NCI-H1694 (cell line): ENCODE measurements around the gene ZNF665.
"Not testable (repeated sequence)": the region's sequence is repeated elsewhere in the genome, so short reads cannot be mapped to it uniquely, and the experiment has no call there.

ENCODE experiments used
- DNase-seq: peaks from one replicate; lab custom pipeline; 2025; lab: John Stamatoyannopoulos, UW

The ZNF665 gene

GRCh38 chr19:53192771-53193534 lies at the start of gene ZNF665:
ZNF665 (minus strand) TSS chr19:53193358; CDS start chr19:53182898, 10,460 bp downstream.
- no peak for DNase-seq

GRCh38 chr19:53237114-53237777 lies 44.1 kb upstream of the ZNF665 start:
- DNase-seq, result no peak

DNA sequence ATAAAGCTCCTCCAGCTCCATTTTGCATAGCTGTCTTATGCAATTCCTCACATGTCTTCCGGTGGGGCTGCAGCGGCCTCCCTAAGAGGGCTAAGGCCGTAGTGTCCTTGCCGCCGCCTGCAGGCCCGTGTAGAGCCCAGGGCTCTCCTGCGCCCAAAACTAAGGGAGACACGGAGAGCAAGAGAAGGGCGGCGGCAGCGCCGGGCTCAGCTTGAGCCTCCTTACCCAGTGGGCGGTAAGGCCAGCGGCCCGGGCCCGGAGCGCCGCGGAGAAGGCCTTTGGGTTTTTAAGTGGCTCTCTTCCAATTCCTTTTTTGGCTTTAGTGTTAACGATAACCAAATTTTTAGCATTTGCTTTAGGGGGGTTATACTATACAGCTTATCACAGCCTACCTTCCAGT lies 31.4 kb upstream of the ZNF665 start:
- no peak for DNase-seq

DNA sequence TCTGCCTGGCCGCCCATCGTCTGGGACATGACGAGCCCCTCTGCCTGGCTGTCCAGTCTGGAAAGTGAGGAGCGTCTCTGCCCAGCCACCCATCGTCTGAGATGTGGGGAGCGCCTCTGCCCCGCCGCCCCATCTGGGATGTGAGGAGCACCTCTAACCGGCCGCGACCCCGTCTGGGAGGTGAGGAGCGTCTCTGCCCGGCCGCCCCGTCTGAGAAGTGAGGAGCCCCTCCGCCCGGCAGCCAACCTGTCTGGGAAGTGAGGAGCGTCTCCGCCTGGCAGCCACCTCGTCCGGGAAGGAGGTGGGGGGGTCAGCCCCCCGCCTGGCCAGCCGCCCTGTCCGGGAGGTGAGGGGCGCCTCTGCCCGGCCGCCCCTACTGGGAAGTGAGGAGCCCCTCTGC lies 29.6 kb upstream of the ZNF665 start:
- DNase-seq, result not testable (repeated sequence)

DNA sequence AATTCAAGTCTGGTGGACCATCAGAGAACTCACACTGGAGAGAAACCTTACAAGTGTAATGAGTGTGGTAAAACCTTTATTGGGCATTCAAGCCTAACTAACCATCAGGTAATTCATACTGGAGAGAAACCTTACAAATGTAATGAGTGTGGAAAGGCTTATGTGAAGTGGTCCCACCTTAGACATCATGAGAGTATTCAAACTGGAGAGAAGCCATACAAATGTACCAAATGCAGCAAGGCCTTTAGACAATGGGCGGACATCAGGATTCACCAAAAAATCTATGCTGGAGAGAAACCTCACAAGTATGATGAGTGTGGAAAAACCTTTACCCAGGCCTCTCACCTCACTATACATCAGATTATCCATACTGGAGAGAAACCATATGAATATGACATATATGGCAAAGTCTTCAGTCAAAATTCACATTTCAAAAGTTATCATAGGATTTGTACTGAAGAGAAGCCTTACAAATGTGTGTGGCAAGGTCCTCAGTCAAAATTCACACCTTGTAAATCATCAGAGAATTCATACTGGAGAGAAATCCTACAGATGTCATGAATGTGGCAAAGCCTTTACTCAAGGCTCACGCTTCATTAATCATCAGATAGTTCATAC lies 19.7 kb upstream of the ZNF665 start:
- no peak for DNase-seq

DNA sequence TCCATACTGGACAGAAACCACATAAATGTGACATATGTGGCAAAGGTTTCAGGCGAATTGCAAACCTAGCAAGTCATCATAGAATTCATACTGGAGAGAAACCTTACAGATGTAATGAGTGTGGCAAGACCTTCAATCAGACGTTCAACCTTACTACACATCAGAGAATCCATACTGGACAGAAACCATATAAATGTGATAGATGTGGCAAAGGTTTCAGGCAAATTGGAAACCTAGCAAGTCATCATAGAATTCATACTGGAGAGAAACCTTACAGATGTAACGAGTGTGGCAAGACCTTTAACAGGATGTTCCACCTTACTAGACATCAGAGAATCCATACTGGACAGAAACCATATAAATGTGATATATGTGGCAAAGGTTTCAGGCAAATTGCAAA lies 18.4 kb upstream of the ZNF665 start:
- not testable (repeated sequence) for DNase-seq

DNA sequence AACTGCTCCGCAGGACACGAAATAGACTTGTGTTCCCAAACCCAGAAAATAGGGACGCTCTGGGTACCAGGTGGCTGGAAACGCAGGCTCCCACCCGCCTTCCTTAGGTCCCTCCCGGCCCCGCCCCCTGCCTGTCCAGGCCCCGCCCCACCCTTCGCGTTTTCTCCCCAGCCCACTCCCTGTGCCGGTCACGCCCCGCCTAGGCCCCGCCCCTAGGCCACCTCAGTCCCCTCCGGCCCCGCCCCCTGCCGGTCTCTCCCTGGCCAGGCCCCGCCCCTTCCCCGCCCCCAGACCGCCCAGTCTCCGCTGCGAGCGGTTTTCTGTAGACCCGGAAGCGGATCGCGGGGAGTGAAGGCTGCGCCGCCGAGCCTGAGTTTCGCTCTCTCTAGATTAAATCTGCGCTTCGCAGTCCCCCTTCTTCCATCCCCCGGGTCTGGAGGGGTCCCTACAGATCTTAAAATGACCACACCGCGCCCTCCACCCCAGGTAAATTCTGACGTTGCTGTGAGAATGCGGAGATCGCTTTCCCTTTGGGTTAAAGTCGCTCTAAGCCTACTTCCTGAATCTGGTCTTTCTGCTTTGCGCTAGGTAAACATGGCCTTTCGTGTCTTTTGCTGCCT lies 3.7 kb upstream of the ZNF665 start:
- DNase-seq, result no peak

- DNase-seq, result peak; percentile 38
Measured at GRCh38 chr19:53195265-53195903, 2.2 kb upstream of the ZNF665 start.

DNA sequence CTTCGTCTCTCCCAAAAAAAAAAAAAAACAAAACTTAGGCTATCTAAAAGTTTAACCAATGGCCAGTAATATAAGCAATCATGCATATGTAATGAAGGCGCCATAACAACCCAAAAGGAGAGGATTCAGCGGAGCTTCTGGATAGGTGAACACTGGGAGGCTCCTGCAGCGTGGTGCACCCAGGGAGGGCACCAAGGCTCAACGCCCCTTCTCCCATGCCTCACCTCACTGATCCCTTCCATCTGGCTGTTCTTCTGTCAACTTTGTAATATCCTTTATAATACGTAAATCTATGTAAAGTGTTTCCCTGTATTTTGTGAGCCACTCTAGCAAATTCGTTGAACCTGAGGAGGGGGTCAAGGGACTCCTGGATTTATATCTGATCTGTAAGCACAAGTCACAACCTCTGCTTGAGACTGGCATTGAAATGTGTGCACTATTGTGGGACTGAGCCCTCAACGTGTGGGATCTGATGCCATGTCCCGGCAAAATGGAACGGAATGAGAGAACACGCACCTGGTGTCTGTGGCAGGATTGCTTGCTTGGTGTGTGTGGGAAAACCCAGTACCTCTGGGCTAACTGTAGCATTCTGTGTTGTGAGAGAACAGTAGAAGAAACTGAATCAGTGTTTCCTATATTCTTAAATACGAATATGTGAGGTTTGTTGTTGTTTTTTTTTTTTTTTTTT lies 521 bp upstream of the ZNF665 start:
- no peak for DNase-seq

DNA sequence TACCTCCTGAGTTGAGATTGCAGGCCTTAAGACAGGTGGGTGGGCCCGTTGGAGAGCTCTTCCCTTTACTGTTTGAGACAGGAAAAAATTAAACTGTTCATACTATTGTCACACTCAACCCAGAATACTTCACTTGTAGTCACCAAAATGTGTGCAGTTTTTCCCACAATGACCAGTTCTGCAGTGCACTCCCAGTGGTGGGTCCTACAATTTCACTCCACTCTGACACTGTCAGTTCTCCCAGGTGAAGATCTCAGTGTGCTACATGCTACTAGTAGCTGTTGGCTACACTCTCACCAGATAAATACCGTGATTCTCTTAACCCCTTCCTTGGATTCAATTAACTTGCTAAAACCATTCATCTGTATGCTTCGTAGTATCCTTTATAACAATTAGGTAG lies 2.9 kb downstream of the ZNF665 start:
- no peak for DNase-seq

DNA sequence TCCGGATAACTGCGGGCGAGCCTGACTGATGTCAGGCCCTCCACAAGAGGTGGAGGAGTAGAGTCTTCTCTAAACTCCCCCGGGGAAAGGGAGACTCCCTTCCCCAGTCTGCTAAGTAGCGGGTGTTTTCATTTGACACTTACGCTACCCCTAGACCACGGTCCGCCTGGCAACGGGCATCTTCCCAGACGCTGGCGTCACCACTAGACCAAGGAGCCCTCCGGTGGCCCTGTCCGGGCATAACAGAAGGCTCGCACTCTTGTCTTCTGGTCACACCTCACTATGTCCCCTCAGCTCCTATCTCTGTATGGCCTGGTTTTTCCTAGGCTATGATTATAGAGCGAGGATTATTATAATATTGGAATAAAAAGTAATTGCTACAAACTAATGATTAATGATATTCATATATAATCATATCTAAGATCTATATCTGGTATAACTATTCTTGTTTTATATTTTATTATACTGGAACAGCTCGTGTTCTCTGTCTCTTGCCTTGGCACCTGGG lies 3.4 kb downstream of the ZNF665 start:
- not testable (repeated sequence) for DNase-seq

GRCh38 chr19:53185155-53185882 lies 7.8 kb downstream of the ZNF665 start:
- DNase-seq, result not testable (repeated sequence)

GRCh38 chr19:53183146-53183764 lies 9.9 kb downstream of the ZNF665 start:
- no peak for DNase-seq

DNA sequence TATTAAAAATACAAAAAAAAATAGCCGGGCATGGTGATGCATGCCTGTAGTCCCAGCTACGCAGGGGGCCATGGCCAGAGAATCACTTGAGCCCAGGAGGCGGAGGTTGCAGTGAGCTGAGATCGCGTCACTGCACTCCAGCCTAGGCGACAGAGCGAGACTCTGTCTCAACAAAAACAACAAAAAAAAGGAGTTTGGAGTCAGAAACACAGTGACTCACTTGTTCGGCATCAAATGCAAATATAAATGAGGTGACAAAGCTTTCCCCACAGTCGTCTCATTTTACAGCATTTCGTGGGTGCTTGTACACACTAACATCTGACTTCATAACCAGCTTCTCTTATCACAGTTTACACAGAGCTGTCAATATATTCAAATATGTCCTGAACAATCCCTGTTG lies 11.0 kb downstream of the ZNF665 start:
- no peak for DNase-seq

- no peak for DNase-seq
Measured at GRCh38 chr19:53177986-53178385, 15.2 kb downstream of the ZNF665 start.

GRCh38 chr19:53172889-53173288 lies 20.3 kb downstream of the ZNF665 start:
- no peak for DNase-seq

DNA sequence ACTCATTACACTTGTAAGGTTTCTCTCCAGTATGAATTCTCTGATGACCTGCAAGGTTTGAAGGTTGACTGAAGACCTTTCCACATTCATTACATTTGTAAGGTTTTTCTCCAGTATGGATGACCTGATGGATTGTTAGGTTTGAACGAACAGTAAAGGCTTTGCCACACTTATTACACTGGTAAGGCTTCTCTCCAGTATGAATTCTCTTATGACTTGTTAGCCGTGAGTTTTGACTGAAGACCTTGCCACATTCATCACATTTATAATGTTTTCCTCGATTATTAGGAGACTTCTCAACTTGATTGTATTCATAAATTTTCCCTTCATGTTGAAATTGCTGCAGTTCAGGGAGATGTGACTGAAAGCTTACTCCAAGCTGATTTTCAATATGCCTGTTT lies 27.5 kb downstream of the ZNF665 start:
- DNase-seq, result no peak

GRCh38 chr19:53161123-53161522 lies 32.0 kb downstream of the ZNF665 start:
- no peak for DNase-seq

DNA sequence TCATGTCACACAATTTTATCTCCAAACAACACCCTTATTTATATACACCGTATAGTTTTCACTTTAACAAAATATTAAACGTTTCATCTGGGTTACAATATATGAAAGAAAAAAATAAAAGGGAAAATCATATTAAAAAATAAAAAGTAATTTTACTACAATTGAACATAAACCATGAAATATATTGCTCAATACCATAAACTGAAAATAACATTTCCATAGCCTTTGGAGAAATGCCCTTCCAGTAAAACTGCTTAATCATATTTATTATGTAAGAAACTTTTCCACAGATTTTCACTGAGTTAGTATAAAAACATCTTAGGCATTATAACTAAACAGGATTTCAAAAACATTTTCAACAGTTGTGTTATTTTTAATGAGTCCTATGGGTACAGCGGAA lies 32.8 kb downstream of the ZNF665 start:
- no peak for DNase-seq

DNA sequence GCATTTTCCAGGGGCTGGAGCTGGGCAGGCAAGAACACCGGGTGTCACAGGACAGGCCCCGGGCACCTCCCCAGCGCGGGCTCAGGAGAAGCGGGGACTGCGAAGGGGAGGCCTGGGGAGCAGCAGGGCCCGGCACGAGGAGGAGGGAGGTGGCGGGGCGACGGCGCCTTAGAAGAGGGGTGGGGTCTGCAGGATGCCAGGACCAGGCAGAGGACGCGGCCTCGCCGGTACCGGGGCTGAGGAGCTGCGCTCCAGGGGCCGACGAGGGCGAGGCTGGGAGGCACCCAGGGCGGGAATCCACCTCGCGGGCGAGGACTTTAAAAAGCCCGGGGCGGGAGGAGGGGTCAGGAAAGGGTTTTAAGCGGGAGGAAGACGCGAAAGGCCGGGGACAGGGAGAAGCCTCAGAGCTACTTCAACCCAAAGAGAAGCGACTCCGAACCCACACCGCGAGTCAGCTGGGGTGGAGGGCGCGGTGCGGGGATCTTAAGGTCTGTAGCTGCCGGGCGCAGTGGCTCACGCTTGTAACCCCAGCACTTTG lies 35.0 kb downstream of the ZNF665 start:
- DNase-seq, result no peak
